Peyer's patch (tissue), 4 donors: ENCODE data around the gene KIAA0586.

Source experiments
- CTCF ChIP-seq, 6 experiments: fragments of 450-650 bp in 4 of 6; fragments of 200-600 bp in 2 of 6; sonication (generic) in 1 of 6; IDR thresholded peaks; one replicate each; pipeline ENCODE4 v1.5.1; 2017 to 2019; ENCODE audit warnings: antibody characterized with exemption in 6 of 6, mild to moderate bottlenecking in 3 of 6, moderate library complexity in 1 of 6
- POLR2A ChIP-seq, 2 donors: fragments of 450-650 bp; IDR thresholded peaks; one replicate each; pipeline ENCODE4 v1.5.1; 2017; ENCODE audit warnings: antibody characterized with exemption in 2 of 2, mild to moderate bottlenecking in 2 of 2, moderate library complexity in 2 of 2

- TF ChIP-seq CTCF (IDR thresholded peaks at IDR 0.05) (no peak), POLR2A (IDR thresholded peaks at IDR 0.05) (no peak)
These were observed 171.4 kb downstream of the KIAA0586 start for GRCh38 chr14:58598804-58599525.
